Stimulated activated CD8-positive, alpha-beta memory T cell treated with anti-CD3 and anti-CD28 coated beads, Interleukin-12 subunit alpha, Interleukin-12 subunit beta, amount 100 ng/mL, for 24 hours (primary cell): ENCODE data around the gene HCRTR1.

ENCODE experiments used
- DNase-seq: peaks from one replicate; pipeline ENCODE4 v3.0.0-alpha.2; 2020; ENCODE audit errors: extremely low read depth

Gene HCRTR1

DNA sequence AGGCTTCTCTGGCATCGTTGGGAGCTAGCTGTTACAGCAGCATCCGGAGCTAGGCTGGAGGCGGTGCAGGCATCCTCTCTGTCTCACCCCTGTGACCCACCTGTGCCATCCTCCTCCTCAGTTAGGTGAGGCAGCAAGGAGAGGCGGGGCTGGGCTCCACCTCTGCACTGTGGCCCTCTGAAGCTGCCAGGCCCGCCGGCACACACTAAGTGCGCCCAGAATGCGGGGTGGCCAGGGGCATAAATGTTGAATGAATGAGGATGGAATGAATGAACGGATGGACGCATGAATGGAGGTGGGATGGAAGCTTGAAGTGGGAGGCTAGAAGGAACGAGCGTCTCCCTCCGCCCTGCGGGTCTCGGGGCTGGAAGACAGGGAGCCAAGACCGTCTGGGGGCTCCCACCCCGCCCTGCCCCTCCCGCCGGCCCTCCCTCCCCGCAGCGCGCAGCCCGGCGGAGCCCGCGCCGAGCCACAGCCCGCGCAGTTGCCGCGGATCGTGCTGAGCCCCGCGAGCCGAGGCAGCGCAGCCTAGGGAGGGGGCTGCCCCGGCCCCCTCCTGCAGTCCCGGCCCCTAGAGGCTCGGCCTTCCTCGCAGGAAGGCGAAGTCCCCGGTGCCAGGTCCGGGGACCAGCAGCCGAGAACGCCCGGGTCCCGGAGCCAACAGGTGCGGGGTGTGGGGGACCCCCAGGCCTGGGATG, at the start of gene HCRTR1:
Gene HCRTR1 (plus strand): TSS at position 472 of the 698 bp plus-strand sequence. CDS start 1,504 bp downstream, outside the sequence.
- DNase-seq: no peak

DNA sequence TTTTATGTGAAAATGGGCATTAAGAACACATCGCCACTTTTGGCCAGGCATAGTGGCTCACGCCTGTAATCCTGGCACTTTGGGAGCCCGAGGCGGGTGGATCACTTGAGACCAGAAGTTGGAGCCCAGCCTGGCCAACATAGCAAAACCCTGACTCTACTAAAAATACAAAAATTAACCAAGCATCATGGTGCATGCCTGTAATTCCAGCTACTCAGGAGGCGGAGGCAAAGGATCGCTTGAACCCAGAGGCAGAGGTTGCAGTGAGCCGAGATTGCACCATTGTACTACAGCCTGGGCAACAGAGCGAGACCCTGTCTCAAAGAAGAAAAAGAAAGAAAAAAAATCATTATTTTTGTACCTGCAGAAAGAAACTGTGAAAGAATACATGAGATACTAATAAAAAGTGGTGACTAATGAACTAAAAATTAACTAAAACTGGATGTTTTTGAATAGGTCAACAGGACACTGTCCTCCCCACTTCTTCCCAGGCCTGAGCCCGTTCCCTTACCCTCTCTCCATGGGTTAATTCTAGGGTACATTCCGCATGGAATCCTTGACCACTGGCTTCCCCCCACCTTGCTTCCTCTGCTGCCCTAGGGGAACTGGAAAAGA, 49.4 kb upstream of the HCRTR1 start:
- no peak for DNase-seq

DNA sequence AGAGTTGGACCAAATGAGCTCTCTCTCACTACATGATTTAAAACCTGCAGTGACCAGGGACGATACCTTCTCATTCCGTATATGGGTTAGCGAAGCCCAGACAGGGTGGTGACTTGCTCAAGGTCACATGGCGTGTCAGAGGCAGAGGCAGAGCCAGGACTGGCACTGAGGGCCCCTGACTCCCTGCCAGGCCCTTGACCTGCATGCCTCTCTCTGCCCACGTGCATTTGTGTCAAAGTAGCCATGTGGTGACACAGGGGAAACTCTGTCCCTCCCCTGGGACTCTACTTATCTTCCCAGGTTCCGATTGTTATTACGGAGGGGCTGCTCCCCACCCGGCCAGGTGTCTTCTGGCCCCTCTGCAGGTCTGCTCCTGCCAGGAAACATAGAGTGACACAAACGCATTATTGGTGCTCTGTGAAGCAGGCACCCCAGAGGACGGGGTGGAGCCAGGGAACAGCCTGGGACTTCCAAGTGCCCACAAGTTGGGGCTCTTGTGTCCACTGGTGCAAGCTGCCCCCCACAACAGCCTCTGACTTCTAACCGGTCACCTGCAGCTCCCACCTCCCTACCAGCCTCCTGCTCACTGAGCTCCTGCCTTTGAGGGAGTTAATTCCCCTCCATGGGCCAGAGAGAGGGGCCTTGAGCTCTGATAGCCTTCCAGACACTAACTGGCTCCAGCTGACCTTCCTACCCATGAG, 48.4 kb upstream of the HCRTR1 start:
- no peak for DNase-seq

DNA sequence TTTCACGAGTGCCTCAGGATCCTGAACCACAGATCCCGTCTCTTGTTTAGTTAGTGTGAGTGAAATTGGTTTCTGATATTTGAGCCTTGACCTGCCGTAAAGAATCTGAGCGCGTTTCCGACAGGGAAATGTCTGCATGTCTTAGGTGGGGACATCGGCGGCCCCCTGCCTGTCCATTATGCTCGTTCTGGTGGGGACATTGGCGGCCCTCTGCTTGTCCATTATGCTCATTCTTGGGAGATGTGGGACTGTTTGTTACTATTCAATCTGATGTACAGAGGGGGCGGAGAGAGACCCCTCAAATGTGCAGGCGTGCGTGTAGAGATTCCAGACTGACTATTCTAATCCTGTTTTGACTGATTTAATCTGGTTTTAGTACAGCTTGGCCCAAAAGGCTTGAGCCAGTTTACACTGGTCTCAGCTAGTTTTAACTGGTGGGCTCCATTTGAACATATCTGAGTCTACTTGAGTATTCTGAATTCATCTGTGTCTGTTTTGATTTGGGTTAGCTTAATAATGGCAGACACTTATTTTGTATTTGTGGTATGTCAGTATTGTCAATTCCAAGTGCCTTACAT, 47.8 kb upstream of the HCRTR1 start:
- no peak for DNase-seq

DNA sequence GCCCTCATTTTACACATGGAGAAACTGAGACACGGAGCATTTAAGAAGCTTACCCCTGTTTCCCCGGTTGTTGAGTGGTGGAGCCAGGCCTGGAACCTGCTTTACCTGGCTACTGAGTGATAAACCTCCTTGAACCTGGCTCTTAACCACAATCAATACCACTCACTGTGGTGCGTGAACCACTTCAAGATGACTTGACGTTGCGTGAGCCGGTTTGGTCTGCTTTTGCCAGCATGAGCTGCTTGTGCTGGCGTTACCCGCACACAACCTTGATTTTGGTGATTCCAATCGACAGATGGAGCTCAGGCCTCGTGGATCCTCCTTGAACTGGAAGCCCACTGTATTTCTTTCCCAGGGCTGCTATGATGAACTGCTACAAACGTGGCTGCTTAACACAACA, 47.3 kb upstream of the HCRTR1 start:
- no peak for DNase-seq

DNA sequence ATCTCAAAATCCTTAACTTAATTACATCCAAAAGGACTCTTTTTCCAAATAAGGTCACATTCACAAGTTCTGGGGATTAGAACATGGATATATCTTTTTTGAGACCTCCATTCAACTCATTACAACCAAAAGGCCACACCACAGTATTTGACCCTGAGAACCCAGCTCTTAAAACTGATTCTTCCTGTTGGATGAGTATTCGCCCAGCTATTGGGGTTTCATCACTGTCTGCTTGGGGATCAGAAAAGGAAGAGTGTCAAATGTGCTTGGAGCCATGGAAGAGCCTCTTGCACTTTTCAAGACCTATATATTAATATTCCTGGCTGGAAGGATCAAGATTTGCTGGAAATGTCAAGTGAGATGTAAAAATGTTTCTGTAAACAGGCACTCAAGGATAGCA, 46.6 kb upstream of the HCRTR1 start:
- no peak for DNase-seq

DNA sequence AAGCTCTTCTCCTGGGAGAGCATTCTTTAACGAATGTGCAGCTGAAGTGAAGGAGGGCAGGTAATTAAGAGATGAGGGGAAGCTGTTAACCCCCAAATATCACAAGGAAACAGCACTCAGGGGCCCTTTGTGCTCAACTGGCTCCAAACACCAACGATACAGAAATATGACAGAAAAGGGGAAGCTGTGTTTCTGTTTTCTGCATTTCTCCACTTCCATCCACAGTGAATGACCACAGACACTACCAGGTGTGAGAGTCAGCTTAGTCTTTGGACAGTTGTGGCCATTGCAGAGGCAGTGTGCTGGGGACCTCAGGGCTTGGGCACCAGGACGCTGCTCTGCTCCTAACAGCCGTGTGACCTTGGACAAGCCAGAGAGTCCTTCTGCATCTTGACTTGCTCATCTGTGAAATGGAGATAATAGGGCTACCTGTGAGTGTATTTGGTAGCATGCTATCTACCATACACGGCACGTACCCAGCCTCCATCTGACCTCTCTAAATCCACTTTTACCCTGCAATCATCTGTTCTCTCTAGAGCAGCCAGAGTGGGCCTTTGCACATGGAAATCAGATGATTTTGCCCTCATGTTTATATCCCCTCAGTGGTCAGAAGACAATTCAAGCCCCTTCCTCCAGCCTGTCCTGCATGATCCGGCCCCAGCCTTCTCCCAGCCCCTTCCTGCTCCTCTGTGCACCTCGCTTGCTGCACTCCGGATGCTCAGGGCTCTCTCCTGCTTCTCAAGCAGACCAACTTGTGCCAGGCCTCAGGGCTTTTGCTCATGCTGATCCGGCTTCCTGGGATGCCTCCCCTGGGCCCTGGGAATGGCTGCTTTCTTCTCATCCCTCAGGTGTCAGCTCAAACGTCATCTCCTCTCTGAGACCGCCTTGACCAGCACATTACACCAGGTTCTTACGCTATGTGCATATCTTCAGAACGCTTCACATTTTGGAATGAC, 45.9 kb upstream of the HCRTR1 start:
- no peak for DNase-seq

DNA sequence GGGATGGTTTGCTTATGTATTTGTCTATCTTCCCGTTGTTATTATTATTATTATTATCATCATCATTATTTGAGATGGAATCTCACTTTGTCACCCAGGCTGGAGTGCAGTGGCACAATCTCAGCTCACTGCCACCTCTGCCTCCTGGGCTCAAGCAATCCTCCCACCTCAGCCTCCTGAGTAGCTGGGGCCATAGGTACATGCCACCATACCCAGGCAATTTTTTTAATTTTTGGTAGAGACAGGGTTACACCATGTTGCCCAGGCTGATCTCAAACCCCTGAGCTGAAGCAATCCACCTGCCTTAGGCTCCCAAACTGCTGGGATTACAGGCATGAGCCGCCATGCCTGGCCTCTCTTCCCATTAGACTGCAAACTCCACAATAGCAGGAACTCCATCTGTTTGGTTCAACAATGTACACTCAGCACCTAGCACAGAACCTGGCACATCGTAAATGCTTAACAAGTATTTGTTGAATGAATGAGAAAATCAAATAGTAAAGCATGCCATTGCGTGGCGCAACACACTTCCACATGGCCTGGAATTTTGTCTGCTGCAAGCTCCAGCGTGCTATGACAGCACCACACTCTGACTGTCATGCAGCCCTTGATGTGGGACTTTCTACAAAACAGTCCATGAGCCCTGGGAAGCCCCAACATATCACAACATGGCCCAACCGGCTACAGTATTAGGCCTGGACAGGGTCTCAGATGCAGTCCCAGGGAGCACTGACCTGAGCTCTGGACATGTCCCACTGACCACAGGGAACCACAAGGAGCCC, 45.0 kb upstream of the HCRTR1 start:
- DNase-seq: no peak

DNA sequence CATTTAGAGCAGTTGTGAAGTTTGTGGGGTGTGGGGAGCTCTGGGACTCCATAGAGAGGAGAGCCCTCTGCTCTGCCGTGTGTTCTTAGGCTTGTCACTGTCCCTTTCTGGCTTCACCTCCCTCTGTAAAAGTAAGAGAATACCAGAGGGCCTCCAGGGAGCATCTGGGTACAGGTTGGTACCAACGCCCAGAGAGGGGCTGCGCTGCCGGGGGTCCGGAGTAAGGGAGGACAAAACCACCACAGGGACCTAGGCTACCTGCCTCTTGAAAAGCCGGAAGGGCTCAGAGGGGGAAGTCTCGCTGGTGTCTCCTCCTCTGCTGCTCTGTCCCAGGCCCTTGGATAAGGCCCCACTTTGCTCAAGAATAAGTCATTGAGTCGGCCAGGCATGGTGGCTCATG, 44.2 kb upstream of the HCRTR1 start:
- DNase-seq: no peak

DNA sequence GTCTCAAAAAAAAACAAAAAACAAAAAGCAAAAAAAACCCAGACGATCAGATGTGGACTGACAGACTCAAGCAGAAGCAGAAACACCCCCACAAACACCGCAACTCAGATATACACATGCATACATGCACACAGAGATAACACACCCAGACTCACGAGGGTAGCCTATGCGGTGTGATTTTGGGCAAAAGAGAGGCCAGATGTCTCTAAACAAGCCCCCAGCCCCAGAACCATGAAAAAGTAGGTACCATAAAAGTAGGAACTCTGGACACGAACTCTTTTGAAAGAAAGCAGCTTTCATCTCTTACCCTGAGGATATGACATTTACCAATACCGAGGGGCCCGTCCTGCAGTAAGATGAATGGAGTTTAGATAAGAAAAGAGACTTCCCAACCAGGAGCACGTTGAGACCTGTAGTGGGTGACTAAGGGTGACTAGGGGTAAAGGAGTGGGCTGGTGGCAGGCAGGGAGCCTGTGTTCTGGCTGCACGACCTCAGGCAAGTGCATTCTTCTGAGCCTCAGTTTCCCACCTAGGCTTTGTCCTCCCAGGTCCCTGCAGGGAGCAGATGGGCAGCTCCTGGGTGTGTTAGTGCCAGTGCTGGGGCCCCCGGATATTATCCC, 42.6 kb upstream of the HCRTR1 start:
- DNase-seq: no peak

DNA sequence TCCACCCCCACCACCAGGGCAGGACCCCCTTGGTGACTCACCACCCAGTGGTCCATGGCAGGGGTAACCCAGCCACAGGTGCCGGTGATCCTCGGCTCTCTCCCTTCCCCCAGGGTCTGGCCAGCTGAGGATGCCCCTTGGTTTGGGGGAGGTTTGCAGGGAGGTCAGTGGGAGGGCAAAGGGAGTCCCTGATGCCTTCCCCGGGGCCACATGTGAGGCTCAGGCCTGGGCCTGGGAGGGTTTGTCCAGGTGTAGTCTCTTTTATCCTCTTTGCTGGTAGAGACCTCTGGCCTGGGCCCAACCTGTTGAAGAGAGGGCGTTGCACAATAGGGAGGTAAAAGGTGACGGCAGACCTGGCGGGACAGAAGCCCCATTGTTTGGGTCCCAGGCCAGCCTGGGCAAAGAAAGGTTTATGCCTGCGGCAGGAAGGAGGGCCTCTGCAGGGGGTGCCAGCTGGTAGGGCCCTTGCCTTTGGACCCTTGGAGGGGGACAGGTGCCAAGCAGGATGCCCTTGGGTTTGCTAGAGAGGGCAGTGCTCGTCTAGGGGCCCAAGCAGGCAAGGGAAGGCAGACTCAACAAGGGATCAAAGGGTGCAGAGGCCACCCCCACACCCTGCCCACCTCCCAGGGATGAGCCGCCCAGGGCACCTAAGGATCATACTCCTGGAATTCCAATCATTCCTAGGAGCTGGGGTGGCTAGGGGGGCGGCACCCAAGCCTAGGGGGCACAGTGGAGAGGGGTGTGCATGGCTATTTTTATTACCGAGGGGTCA, 41.9 kb upstream of the HCRTR1 start:
- no peak for DNase-seq

DNA sequence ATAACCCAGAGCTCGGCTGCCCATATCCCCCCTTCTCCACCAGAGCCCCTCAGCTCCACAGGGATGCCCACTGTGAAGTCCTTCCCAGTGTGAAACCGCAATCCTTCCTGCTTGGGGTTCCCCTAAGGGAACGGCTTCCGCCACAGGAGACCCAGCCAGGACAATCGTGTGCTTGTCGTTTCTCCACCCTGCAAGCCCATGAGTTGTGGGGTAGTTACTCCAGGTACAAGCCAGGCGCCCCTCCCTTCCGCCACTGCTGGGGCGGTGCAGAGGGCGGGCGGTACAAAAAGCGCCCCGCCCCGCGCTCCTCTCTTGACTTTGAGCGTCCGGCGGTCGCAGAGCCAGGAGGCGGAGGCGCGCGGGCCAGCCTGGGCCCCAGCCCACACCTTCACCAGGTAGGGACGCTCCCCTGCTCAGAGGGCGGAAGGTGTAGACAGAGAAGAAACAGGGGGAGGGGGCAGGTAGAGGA, 41.3 kb upstream of the HCRTR1 start, which contains the start of gene TINAGL1:
Gene TINAGL1 (plus strand): TSS at position 315 of the 469 bp plus-strand sequence. CDS start 634 bp downstream, outside the sequence.
- DNase-seq: no peak

DNA sequence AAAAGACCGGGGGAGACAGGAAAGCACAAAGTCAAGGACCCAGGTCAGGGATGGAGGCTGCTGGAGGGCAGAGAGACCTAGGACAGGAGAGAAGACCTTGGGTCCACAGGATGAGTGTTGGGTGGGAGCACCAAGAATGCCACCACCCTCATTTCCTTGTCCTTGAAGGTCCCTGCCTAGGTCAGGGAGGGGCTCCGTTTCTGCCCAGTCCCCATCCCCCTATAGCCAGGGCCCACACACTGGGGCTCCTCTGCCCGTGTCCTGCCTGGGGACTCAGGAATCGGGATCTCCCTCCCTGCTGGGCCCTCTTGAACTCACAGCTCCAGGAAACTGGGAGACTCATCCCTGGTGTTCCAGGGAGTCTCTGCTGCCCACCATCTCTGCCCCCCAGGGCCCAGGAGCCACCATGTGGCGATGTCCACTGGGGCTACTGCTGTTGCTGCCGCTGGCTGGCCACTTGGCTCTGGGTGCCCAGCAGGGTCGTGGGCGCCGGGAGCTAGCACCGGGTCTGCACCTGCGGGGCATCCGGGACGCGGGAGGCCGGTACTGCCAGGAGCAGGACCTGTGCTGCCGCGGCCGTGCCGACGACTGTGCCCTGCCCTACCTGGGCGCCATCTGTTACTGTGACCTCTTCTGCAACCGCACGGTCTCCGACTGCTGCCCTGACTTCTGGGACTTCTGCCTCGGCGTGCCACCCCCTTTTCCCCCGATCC, 40.6 kb upstream of the HCRTR1 start:
- no peak for DNase-seq

DNA sequence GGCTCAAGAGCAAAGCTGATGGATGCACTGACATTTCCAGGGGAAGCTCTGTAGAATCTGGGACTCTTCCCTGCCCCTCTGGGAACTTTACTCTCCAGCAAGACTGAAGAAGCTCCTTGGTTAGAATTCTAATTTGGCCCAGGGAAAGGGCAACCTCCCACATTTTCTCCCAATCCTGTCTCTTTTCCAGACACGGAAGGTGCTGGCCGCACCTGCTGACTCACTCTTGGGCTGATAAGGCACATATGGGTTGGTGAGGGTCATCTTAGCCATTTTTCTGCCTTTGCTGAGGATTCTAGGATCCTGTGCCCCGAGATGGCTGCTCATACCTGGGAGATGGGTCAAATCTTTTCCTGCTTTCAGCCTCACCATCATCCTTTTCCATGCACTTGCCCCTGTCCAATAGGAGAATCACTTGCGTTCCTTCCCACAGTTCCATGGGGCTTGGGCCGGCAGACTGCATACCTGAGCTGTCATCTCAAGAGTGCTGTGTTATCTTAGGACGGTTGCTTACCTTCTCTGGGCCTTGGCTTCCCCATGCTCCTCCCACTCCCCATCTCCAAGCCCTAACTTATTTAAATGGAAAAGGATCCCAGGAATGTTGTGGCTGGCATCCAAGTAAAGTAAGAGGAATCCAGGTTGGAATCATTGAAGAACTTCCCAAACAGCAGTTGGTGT, 39.8 kb upstream of the HCRTR1 start:
- no peak for DNase-seq

DNA sequence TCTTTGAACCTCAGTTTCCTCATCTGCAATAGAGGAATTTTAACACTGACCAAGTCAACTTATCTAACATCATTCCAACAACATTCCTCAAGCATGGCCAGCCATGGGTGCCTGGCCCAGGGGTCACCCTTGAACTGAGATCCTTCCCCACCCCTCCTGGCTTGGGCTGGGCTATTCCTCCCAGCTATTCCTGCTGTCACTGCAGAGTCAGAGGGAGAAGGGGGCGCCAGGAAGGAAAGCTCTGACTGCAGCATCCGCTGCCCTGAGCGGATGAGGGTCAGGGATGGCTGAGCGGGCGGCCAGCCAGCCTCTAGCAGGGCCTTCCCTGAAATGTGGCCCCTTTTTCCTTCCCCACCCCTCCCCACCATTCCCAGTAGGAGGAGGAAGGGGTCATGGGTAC, 38.1 kb upstream of the HCRTR1 start:
- no peak for DNase-seq

DNA sequence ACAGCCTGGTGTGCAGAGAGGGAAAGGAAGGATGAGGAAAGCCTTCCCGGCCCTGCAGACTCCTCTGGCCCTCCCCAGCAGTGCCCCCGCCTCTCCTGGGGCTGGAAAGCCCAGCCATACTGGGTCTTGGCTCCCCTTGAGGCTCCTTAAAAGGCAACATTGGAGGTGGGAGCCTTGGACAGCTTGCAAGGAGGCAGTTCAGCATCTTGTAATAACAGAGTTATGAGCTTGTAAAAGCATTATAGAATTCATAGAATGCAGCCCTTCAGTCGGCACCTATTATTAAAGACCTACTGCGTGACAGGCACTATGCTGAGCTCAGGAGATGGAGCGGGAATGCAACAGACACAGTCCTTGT, 37.0 kb upstream of the HCRTR1 start:
- no peak for DNase-seq

DNA sequence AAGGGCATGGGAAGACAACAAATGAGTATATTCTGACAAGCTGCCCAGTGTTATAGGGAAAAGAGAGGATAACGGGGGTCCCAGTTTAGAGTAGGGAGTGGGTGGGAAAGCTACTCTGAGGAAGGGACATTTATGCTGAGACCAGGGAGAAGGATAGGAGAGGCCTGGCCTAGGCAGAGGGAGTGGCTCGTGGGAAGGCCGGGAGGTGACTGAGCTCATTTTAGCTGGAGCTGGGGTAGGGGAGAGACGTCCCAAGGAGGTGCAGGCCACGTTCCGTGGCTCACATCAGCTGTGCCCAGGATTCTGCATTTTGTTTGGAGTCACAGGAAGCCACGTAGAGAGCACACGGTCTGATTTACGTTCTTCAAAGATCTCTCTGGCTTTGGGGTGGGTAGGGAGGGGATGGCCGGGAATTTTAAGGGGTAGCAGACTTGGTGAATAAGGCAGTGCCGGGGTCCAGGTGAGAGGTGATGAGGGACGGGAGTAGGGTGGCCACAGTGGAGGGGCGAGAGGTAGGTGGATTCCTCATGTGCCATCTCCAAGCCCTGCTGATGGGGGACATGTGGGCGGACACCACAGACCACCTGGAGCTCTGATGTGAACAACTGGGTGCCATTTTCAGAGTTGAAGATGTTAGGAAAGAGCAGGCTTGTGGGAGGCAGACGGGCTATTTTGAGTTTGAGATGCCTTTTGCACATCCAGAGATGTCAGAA, 36.4 kb upstream of the HCRTR1 start:
- DNase-seq: no peak
